K562 (cell line): ENCODE measurements around the gene SPATS2. TPM values are rescaled to one million over a fixed set of nuclear protein-coding genes. Genes with fewer than 3 reads are reported as not detected.

Experiments
- ATAC-seq: fragments of 200-7000 bp; cut with Tn5 transposase; 3 replicates; pipeline ENCODE4 v1.9.1; 2020; ENCODE audit warnings: moderate library complexity
- BruUV-seq: library from RNA; stranded (reverse); fragments of 400-500 nt; replicated peaks from 2 replicates; lab custom pipeline; 2021; lab: Mats Ljungman, UMichigan
- CTCF ChIA-PET: fragments of 300-600 bp; formaldehyde crosslinking; extraction: SDS; loops from one replicate; lab custom pipeline; 2021; ENCODE audit warnings: low intra/inter-chr PET ratio; lab: Yijun Ruan, JAX
- POLR2A ChIA-PET: fragments of 300-600, 350-650 bp; sonication (Branson Sonifier 250); formaldehyde crosslinking; extraction: SDS; loops from one replicate; lab custom pipeline; 2021; ENCODE audit warnings: antibody characterized with exemption, inconsistent platforms; lab: Yijun Ruan, JAX
- DNase-seq, 4 experiments: peaks; one replicate each; pipeline versions ENCODE4 v3.0.0 to v3.0.0-alpha.2; 2011 to 2018; ENCODE audit warnings: low spot score in 3 of 4, mixed read lengths in 3 of 4; ENCODE audit errors: extremely low read depth in 1 of 4
- FAIRE-seq: peaks from 2 replicates; lab custom pipeline; 2011; peaks lifted over from hg19 to GRCh38; lab: Jason Lieb, UNC
- H2AFZ ChIP-seq: 2 replicates; pipeline ENCODE4 v1.6.0; 2011; ENCODE audit warnings: low read depth, low read length, control low read depth, inconsistent platforms
- H3K27ac ChIP-seq: fragments of 200-600 bp; 3 replicates; pipeline ENCODE4 v1.8.0; 2011; ENCODE audit warnings: low read depth, mild to moderate bottlenecking, control low read depth, inconsistent platforms, low read length, moderate library complexity, mixed read lengths; ENCODE audit errors: extremely low read depth
- H3K27me3 ChIP-seq, 2 experiments: fragments of 300-600 bp in 1 of 2; 2 replicates in 1 of 2; 3 replicates in 1 of 2; pipeline versions ENCODE4 v1.6.0 to v1.8.0; 2011; ENCODE audit warnings: inconsistent platforms in 2 of 2, low read length in 2 of 2, mild to moderate bottlenecking in 1 of 2, mixed read lengths in 1 of 2, moderate library complexity in 1 of 2; ENCODE audit not compliant: control insufficient read depth in 2 of 2, insufficient read depth in 2 of 2
- H3K36me3 ChIP-seq: fragments of 300-600 bp; 3 replicates; pipeline ENCODE4 v1.8.0; 2011; ENCODE audit warnings: mild to moderate bottlenecking, low read length, inconsistent platforms; ENCODE audit not compliant: control insufficient read depth, insufficient read depth
- H3K4me1 ChIP-seq, 2 experiments: fragments of 200-600 bp in 1 of 2; replicated peaks in 1 of 2; 2 replicates in 1 of 2; 3 replicates in 1 of 2; pipeline versions ENCODE4 v1.5.1 to v1.8.0; 2011; ENCODE audit warnings: inconsistent platforms in 2 of 2, low read length in 2 of 2, mild to moderate bottlenecking in 1 of 2, mixed read lengths in 1 of 2, moderate library complexity in 1 of 2; ENCODE audit not compliant: control insufficient read depth in 2 of 2, insufficient read depth in 2 of 2
- H3K4me2 ChIP-seq: 2 replicates; pipeline ENCODE4 v1.6.1; 2011; ENCODE audit warnings: low read length, control low read depth, inconsistent platforms, mixed read lengths; ENCODE audit not compliant: insufficient read depth
- H3K4me3 ChIP-seq: fragments of 200-600 bp; sonication (generic), shearing (Covaris generic); 2 replicates; pipeline ENCODE4 v1.5.1; 2016; ENCODE audit warnings: control low read depth, inconsistent platforms
- H3K79me2 ChIP-seq: fragments of 200-600 bp; 3 replicates; pipeline ENCODE4 v1.8.0; 2011; ENCODE audit warnings: low read length, inconsistent platforms; ENCODE audit not compliant: control insufficient read depth, insufficient read depth
- H3K9ac ChIP-seq, 2 experiments: 2 replicates each; pipeline versions ENCODE4 v1.6.0 to v1.6.1; 2011; ENCODE audit warnings: low read depth in 2 of 2, low read length in 2 of 2, control low read depth in 1 of 2, inconsistent platforms in 1 of 2, mild to moderate bottlenecking in 1 of 2, mixed read lengths in 1 of 2; ENCODE audit not compliant: insufficient read depth in 1 of 2
- H3K9me1 ChIP-seq: one replicate; pipeline ENCODE4 v1.6.0; 2011; ENCODE audit warnings: inconsistent platforms, mild to moderate bottlenecking, low read length, moderate library complexity; ENCODE audit not compliant: control insufficient read depth, insufficient read depth
- H3K9me3 ChIP-seq: replicated peaks from 2 replicates; pipeline ENCODE4 v1.5.1; 2011; ENCODE audit warnings: low read depth, low read length, inconsistent platforms; ENCODE audit not compliant: control insufficient read depth, insufficient read depth
- H4K20me1 ChIP-seq: replicated peaks from 2 replicates; pipeline ENCODE4 v1.6.1; 2011; ENCODE audit warnings: low read length, inconsistent platforms, mixed read lengths; ENCODE audit not compliant: control insufficient read depth, insufficient read depth
- E2F4 ChIP-seq: sonication (generic); formaldehyde crosslinking; IDR thresholded peaks from 2 replicates; pipeline ENCODE4 v1.8.0; 2022; ENCODE audit warnings: mild to moderate bottlenecking, low read depth, missing genetic modification reagents
- EHMT2 ChIP-seq: fragments of 450-650 bp; IDR thresholded peaks from 2 replicates; pipeline ENCODE4 v1.6.1; 2018; ENCODE audit warnings: antibody characterized with exemption
- ETV6 ChIP-seq, 3 experiments: fragments of 150-350 bp in 1 of 3; sonication (generic) in 1 of 3; formaldehyde crosslinking in 1 of 3; IDR thresholded peaks; 2 replicates each; pipeline versions ENCODE4 v1.6.1 to v1.8.0; 2014 to 2022; ENCODE audit warnings: borderline replicate concordance in 2 of 3, low read depth in 2 of 3, antibody characterized with exemption in 1 of 3, low read length in 1 of 3, mild to moderate bottlenecking in 1 of 3, missing genetic modification reagents in 1 of 3
- FOSL1 ChIP-seq: fragments of 200-800 bp; sonication (Bioruptor generic); conservative IDR thresholded peaks from 2 replicates; pipeline ENCODE4 v1.6.1; 2016; ENCODE audit warnings: missing genetic modification characterization, missing compliant biosample characterization
- PPARD ChIP-seq: fragments of 250-450 bp; sonication (Bioruptor Pico); IDR thresholded peaks from 2 replicates; pipeline ENCODE4 v1.8.0; 2022; ENCODE audit warnings: inconsistent platforms, mild to moderate bottlenecking, moderate library complexity
- SMAD3 ChIP-seq: fragments of 450-650 bp; formaldehyde crosslinking; conservative IDR thresholded peaks from 2 replicates; pipeline ENCODE4 v1.4.0; 2020; ENCODE audit warnings: mild to moderate bottlenecking
- ZFX ChIP-seq: sonication (generic); formaldehyde crosslinking; IDR thresholded peaks from 2 replicates; pipeline ENCODE4 v1.8.0; 2022; ENCODE audit warnings: mild to moderate bottlenecking, missing genetic modification reagents, moderate library complexity
- ZNF224 ChIP-seq: sonication (generic); formaldehyde crosslinking; IDR thresholded peaks from 2 replicates; pipeline ENCODE4 v1.8.0; 2022; ENCODE audit warnings: mild to moderate bottlenecking, missing genetic modification reagents
- ZNF354B ChIP-seq: fragments of 250-450 bp; sonication (Bioruptor Pico); IDR thresholded peaks from 2 replicates; pipeline ENCODE4 v1.4.0; 2020
- WGBS: fragments of 100-300 bp; shearing (Covaris generic); methylation state at CpG from one replicate; pipeline ENCODE4 v1.1.6; 2016; ENCODE audit warnings: low coverage, mixed read lengths; ENCODE audit not compliant: insufficient coverage; ENCODE audit errors: missing lambda C conversion rate; 5-methylcytosine and 5-hydroxymethylcytosine counted together
- in situ Hi-C: fragments of 300-500 bp; cut with MboI; formaldehyde crosslinking; loops from 4 replicates; pipeline ENCODE4 v1.15.0; 2018; ENCODE audit warnings: inconsistent platforms, mixed read lengths
- intact Hi-C: fragments of 100-400 bp; cut with micrococcal nuclease; formaldehyde crosslinking; loops from 2 replicates; pipeline ENCODE4 v1.14.2; 2022
- polyA plus RNA-seq, 8 experiments: library from polyadenylated mRNA; depleted of rRNA in 4 of 8; stranded (reverse) in 5 of 8; unstranded in 3 of 8; fragments of >200 nt; fragmentation: Nextera tagmentation in 2 of 8; fragmentation: Illumina TruSeq in 1 of 8; extraction: Ambion mirVana in 2 of 8; extraction: Trizol in 1 of 8; gene quantifications; 2 replicates each; pipeline versions ENCODE4 v1.2.1 to v1.2.3, GENCODE V29; 2011 to 2014; ENCODE audit warnings: inconsistent platforms in 1 of 8, missing spikeins in 1 of 8
- total RNA-seq, 7 experiments: library from RNA; depleted of rRNA in 6 of 7; stranded (reverse); fragments of >200 nt in 6 of 7; fragmentation: Illumina TruSeq in 2 of 7; extraction: Trizol in 2 of 7; gene quantifications; 2 replicates each; pipeline versions ENCODE4 v1.2.1 to v1.2.3, GENCODE V29; 2011 to 2021; ENCODE audit warnings: low replicate concordance in 1 of 7

Gene SPATS2
- total and polyA plus RNA-seq, 9 of the 15 experiments (the other 6 are each of a cell fraction or from before 2014, with no cell fraction given): 5.4 to 48.2 (median 17.5) TPM

GRCh38 chr12:49512546-49512945 lies 145.3 kb downstream of the SPATS2 start (continued):
- TF ChIP-seq EHMT2 (no peak), E2F4 (CRISPR knock-in tag) (no peak), ZNF224 (CRISPR knock-in tag) (no peak), ZNF354B (CRISPR knock-in tag) (no peak)

GRCh38 chr12:49515266-49515665 lies 148.0 kb downstream of the SPATS2 start:
- Histone ChIP-seq H3K9me3 (no peaks in the 10 kb centered on the region), H3K4me3 (no peak overlapping the region), H3K4me2 (no peak overlapping the region), H3K27ac (no peak overlapping the region), H3K27me3 (no peaks in the 10 kb centered on the region), H4K20me1 (no peaks in the 10 kb centered on the region), H2AFZ (no peak overlapping the region), H3K9ac (no peak overlapping the region), H3K36me3 (no peaks in the 10 kb centered on the region), H3K79me2 (no peaks in the 10 kb centered on the region), H3K9me1 (no peaks in the 10 kb centered on the region), H3K4me1 (no peaks in the 10 kb centered on the region)
- DNase-seq (no peak), FAIRE-seq (no peak), ATAC-seq (no peak)
- ChIA-PET CTCF (interaction anchor here (1.1 to 8.1 kb wide), 4 partner anchors 38 to 227 kb away, joined by 3 to 185 read pairs (median 7); no protein-coding TSS in a partner anchor), POLR2A (no interaction called here)
- no TSS peak for BruUV-seq
- 56% methylated on average over 5 of the region's 5 CpGs for WGBS
- intact Hi-C loops (no loop called here), in situ Hi-C loops (loop anchor here (5.0 kb wide), 1 partner anchor 153 kb away; no protein-coding TSS in a partner anchor)
- TF ChIP-seq SMAD3 (CRISPR knock-in tag): no peak
- no peak for TF ChIP-seq ETV6 (IDR thresholded peaks at IDR 0.05; ENCODE audit: borderline replicate concordance in 1 of 2, low read depth in 2 of 2, low read length in 1 of 2)
- TF ChIP-seq ETV6 (CRISPR knock-in tag; IDR thresholded peaks at IDR 0.05; ENCODE audit: borderline replicate concordance): no peak
- no peak for TF ChIP-seq ZFX (CRISPR knock-in tag)
- peak; percentile 36; the same call in 1 of the 2 replicates for TF ChIP-seq FOSL1 (tag)
- TF ChIP-seq PPARD (CRISPR knock-in tag): no peak
